ENCODE measurements around the gene TBC1D22B.

Gene TBC1D22B

DNA sequence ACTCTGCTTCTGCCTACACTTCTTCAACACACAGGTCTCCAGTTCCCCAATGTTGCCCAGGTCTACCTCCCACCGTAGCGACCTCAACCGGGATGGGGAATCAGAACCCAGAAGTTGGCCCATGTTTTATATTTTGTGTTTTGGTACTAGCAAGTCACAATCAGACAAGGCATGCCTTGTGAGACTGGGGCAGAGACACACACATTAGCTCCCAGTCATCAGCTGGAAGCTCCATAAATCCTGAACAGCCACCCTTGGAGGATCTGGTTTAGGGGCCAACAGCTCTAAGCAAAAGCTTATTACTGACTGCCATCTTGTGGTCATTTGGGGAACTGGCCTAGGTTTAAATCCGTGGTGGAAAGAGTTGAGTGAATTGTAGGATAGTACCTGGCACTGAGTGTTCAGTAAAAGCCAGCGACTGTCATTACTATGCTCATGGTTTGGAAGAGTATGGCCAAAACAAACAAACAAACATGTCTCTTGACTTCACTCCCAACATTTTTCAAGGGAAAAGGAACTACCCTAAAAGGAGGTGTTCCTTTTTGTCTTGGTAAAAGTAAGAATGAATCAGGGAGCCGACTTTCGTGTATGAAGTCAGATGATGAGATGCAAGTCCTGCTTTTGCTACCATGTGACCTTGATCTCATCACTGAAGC is 47.1 kb upstream of the TBC1D22B start:
- Histone ChIP-seq H3K18ac (ENCODE audit: low read length) (no peak overlapping the region), H3K27ac (ENCODE audit: low read depth, low read length) (no peak overlapping the region), H3K9me3 (ENCODE audit: insufficient read depth, low read depth, low read length) (no peaks in the 10 kb centered on the region), H2AK5ac (ENCODE audit: low read length) (no peak overlapping the region), H2BK5ac (ENCODE audit: low read depth, low read length, poor library complexity) (no peak overlapping the region), H3K4me2 (ENCODE audit: low read length) (no peak overlapping the region), H2BK12ac (ENCODE audit: low read length) (no peak overlapping the region), H4K12ac (ENCODE audit: low read depth, low read length) (no peak overlapping the region), H4K91ac (ENCODE audit: low read depth, low read length) (no peak overlapping the region), H3K4ac (ENCODE audit: low read depth, low read length) (no peak overlapping the region), H3K23ac (ENCODE audit: low read length) (no peak overlapping the region), H2AFZ (ENCODE audit: insufficient read depth, low read length, poor library complexity) (no peak overlapping the region), H3K4me3 (ENCODE audit: low read depth, low read length) (no peak overlapping the region), H3K14ac (ENCODE audit: low read length) (no peak overlapping the region), H2BK120ac (ENCODE audit: insufficient read depth, low read length, poor library complexity) (no peak overlapping the region), H3K79me1 (ENCODE audit: low read length) (no peaks in the 10 kb centered on the region), H4K8ac (ENCODE audit: low read depth, low read length) (no peak overlapping the region), H3K79me2 (ENCODE audit: control insufficient read depth, insufficient read depth, low read length, poor library complexity) (no peaks in the 10 kb centered on the region), H3K4me1 (ENCODE audit: control insufficient read depth in 1 of 2, insufficient read depth in 2 of 2, low read length in 2 of 2) (peaks cover 0 to 2% of the 10 kb centered on the region in 2 experiments), H3K9ac (ENCODE audit: low read length) (no peak overlapping the region), H3K27me3 (ENCODE audit: insufficient read depth, low read length) (no peaks in the 10 kb centered on the region), H3K36me3 (ENCODE audit: control insufficient read depth in 1 of 2, insufficient read depth in 2 of 2, low read length in 2 of 2) (no peaks in the 10 kb centered on the region)
- WGBS (ENCODE audit: extremely low coverage, insufficient coverage, insufficient read length) = no CpG with 5 or more reads among the region's 7 CpGs
- DNase-seq = peak; percentile 75 to 95

DNA sequence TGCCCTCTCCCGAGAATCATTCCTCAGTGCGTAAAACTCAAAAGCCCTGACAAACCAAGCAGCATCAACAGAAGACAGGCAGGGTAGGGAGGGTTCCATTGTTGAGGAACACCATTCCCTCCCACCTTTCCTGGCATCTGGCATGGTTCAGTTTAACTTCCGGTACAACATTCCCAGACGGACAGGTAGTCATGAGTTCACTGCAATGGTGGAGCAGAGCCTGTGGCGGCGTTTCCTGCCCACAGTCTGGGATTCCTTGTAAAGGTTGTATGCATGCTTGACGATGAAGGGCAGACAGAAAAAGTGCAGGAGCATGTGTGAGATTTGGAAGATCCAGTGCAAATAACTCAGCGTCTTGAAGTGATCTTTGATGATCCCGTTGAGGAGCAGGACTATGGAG is 45.3 kb upstream of the TBC1D22B start:
- WGBS (ENCODE audit: extremely low coverage, insufficient coverage, insufficient read length) = no CpG with 5 or more reads among the region's 9 CpGs

DNA sequence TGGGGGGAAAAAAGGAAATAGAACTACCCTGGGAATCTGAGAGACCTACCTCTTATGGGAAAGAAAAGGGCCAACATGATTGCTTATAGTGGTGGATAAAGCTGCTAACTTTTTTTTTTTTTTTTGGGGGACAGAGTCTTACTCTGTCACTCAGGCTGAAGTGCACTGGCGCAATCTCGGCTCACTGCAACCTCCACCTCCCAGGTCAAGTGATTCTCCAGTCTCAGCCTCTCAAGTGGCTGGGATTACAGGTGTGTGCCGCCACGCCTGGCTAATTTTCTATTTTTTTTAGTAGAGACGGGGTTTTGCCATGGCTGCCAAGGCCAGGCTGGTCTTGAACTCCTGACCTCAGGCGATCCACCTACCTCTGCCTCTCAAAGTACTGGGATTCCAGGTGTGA is 39.5 kb upstream of the TBC1D22B start:
- Histone ChIP-seq H3K9ac (ENCODE audit: low read length) (no peak overlapping the region), H3K27me3 (ENCODE audit: insufficient read depth, low read length) (no peaks in the 10 kb centered on the region), H3K4me1 (ENCODE audit: control insufficient read depth in 1 of 2, insufficient read depth in 2 of 2, low read length in 2 of 2) (peaks cover 0 to 5% of the 10 kb centered on the region in 2 experiments), H3K18ac (ENCODE audit: low read length) (no peak overlapping the region), H2AFZ (ENCODE audit: insufficient read depth, low read length, poor library complexity) (no peak overlapping the region), H2BK120ac (ENCODE audit: insufficient read depth, low read length, poor library complexity) (no peak overlapping the region), H3K27ac (ENCODE audit: low read depth, low read length) (no peak overlapping the region), H3K79me1 (ENCODE audit: low read length) (peaks cover 4% of the 10 kb centered on the region), H4K91ac (ENCODE audit: low read depth, low read length) (no peak overlapping the region), H3K4me2 (ENCODE audit: low read length) (no peak overlapping the region), H2BK5ac (ENCODE audit: low read depth, low read length, poor library complexity) (no peak overlapping the region), H3K9me3 (ENCODE audit: insufficient read depth, low read depth, low read length) (no peaks in the 10 kb centered on the region), H3K23ac (ENCODE audit: low read length) (no peak overlapping the region), H3K4me3 (ENCODE audit: low read depth, low read length) (no peak overlapping the region), H2AK5ac (ENCODE audit: low read length) (no peak overlapping the region), H4K12ac (ENCODE audit: low read depth, low read length) (no peak overlapping the region), H3K4ac (ENCODE audit: low read depth, low read length) (no peak overlapping the region), H3K79me2 (ENCODE audit: control insufficient read depth, insufficient read depth, low read length, poor library complexity) (no peaks in the 10 kb centered on the region), H2BK12ac (ENCODE audit: low read length) (no peak overlapping the region), H3K14ac (ENCODE audit: low read length) (no peak overlapping the region), H3K36me3 (ENCODE audit: control insufficient read depth in 1 of 2, insufficient read depth in 2 of 2, low read length in 2 of 2) (no peaks in the 10 kb centered on the region), H4K8ac (ENCODE audit: low read depth, low read length) (no peak overlapping the region)
- no CpG with 5 or more reads among the region's 6 CpGs for WGBS (ENCODE audit: extremely low coverage, insufficient coverage, insufficient read length)
- DNase-seq = no peak

More for the DNA sequence above, 45.3 kb upstream of the TBC1D22B start:
- H3K79me1 ChIP-seq (ENCODE audit: low read length) = no peaks in the 10 kb centered on the region
- H3K23ac ChIP-seq (ENCODE audit: low read length) = no peak overlapping the region
- H3K27ac ChIP-seq (ENCODE audit: low read depth, low read length) = no peak overlapping the region
- no peak overlapping the region for H2AFZ ChIP-seq (ENCODE audit: insufficient read depth, low read length, poor library complexity)
- H3K36me3 ChIP-seq (ENCODE audit: control insufficient read depth in 1 of 2, insufficient read depth in 2 of 2, low read length in 2 of 2) = no peaks in the 10 kb centered on the region
- no peak overlapping the region for H2BK5ac ChIP-seq (ENCODE audit: low read depth, low read length, poor library complexity)
- H3K14ac ChIP-seq (ENCODE audit: low read length) = no peak overlapping the region
- DNase-seq = no peak
- H2BK120ac ChIP-seq (ENCODE audit: insufficient read depth, low read length, poor library complexity) = no peak overlapping the region
- peaks cover 0 to 2% of the 10 kb centered on the region in 2 experiments for H3K4me1 ChIP-seq (ENCODE audit: control insufficient read depth in 1 of 2, insufficient read depth in 2 of 2, low read length in 2 of 2)
- no peaks in the 10 kb centered on the region for H3K27me3 ChIP-seq (ENCODE audit: insufficient read depth, low read length)
- H3K4ac ChIP-seq (ENCODE audit: low read depth, low read length) = no peak overlapping the region
- no peak overlapping the region for H3K18ac ChIP-seq (ENCODE audit: low read length)
- H2BK12ac ChIP-seq (ENCODE audit: low read length) = no peak overlapping the region
- no peak overlapping the region for H3K4me3 ChIP-seq (ENCODE audit: low read depth, low read length)
- H2AK5ac ChIP-seq (ENCODE audit: low read length) = no peak overlapping the region
- no peak overlapping the region for H3K4me2 ChIP-seq (ENCODE audit: low read length)
- H4K12ac ChIP-seq (ENCODE audit: low read depth, low read length) = no peak overlapping the region
- no peak overlapping the region for H4K8ac ChIP-seq (ENCODE audit: low read depth, low read length)
- H3K79me2 ChIP-seq (ENCODE audit: control insufficient read depth, insufficient read depth, low read length, poor library complexity) = no peaks in the 10 kb centered on the region
- H4K91ac ChIP-seq (ENCODE audit: low read depth, low read length) = no peak overlapping the region
- no peaks in the 10 kb centered on the region for H3K9me3 ChIP-seq (ENCODE audit: insufficient read depth, low read depth, low read length)
- no peak overlapping the region for H3K9ac ChIP-seq (ENCODE audit: low read length)

DNA sequence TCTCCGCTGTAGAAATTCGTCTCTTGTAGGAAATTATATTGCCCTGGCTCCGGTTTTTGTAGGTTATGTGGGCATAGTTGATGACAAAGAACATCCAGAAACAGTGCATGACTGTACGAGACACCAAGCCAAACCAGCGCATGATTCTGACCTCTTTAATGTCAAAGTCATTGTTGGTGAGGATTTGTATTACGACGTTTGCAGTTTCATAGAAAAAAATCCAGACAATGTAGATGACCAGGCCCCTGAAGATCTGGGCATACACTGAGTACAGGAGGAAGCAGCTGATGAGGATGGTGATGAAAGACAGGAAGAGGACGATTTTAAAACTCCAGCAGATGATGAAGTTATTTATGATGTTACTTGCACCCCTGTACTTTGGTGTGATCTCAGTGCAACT is 39.1 kb upstream of the TBC1D22B start:
- no peak overlapping the region for H3K4ac ChIP-seq (ENCODE audit: low read depth, low read length)
- no peak overlapping the region for H3K4me2 ChIP-seq (ENCODE audit: low read length)
- H2AFZ ChIP-seq (ENCODE audit: insufficient read depth, low read length, poor library complexity) = no peak overlapping the region
- DNase-seq = no peak
- H3K23ac ChIP-seq (ENCODE audit: low read length) = no peak overlapping the region
- no CpG with 5 or more reads among the region's 8 CpGs for WGBS (ENCODE audit: extremely low coverage, insufficient coverage, insufficient read length)
- no peaks in the 10 kb centered on the region for H3K27me3 ChIP-seq (ENCODE audit: insufficient read depth, low read length)
- H2BK12ac ChIP-seq (ENCODE audit: low read length) = no peak overlapping the region
- H4K12ac ChIP-seq (ENCODE audit: low read depth, low read length) = no peak overlapping the region
- H3K9ac ChIP-seq (ENCODE audit: low read length) = no peak overlapping the region
- H3K4me1 ChIP-seq (ENCODE audit: control insufficient read depth in 1 of 2, insufficient read depth in 2 of 2, low read length in 2 of 2) = peaks cover 0 to 5% of the 10 kb centered on the region in 2 experiments
- H3K18ac ChIP-seq (ENCODE audit: low read length) = no peak overlapping the region
- H2AK5ac ChIP-seq (ENCODE audit: low read length) = no peak overlapping the region
- no peaks in the 10 kb centered on the region for H3K79me2 ChIP-seq (ENCODE audit: control insufficient read depth, insufficient read depth, low read length, poor library complexity)
- no peak overlapping the region for H2BK120ac ChIP-seq (ENCODE audit: insufficient read depth, low read length, poor library complexity)
- no peak overlapping the region for H4K91ac ChIP-seq (ENCODE audit: low read depth, low read length)
- no peaks in the 10 kb centered on the region for H3K9me3 ChIP-seq (ENCODE audit: insufficient read depth, low read depth, low read length)
- H4K8ac ChIP-seq (ENCODE audit: low read depth, low read length) = no peak overlapping the region
- H3K4me3 ChIP-seq (ENCODE audit: low read depth, low read length) = no peak overlapping the region
- H2BK5ac ChIP-seq (ENCODE audit: low read depth, low read length, poor library complexity) = no peak overlapping the region
- H3K27ac ChIP-seq (ENCODE audit: low read depth, low read length) = no peak overlapping the region
- H3K36me3 ChIP-seq (ENCODE audit: control insufficient read depth in 1 of 2, insufficient read depth in 2 of 2, low read length in 2 of 2) = no peaks in the 10 kb centered on the region
- peaks cover 4% of the 10 kb centered on the region for H3K79me1 ChIP-seq (ENCODE audit: low read length)
- H3K14ac ChIP-seq (ENCODE audit: low read length) = no peak overlapping the region

Measured in trophoblast cell (in vitro differentiated cells and primary cell).